Activated CD8-positive, alpha-beta memory T cell treated with anti-CD3 and anti-CD28 coated beads for 36 hours (primary cell): ENCODE measurements around the gene SERTAD4. TPM values are rescaled to one million over a fixed set of nuclear protein-coding genes. Genes with fewer than 3 reads are reported as not detected.

Experiments
- CTCF ChIA-PET: fragments of 350-600 bp; sonication (Branson Sonifier 250); formaldehyde crosslinking; loops from one replicate; lab custom pipeline; 2021; ENCODE audit warnings: antibody characterized with exemption; lab: Charles Lee
- POLR2A ChIA-PET: fragments of 350-600 bp; sonication (Branson Sonifier 250); formaldehyde crosslinking; loops from one replicate; lab custom pipeline; 2021; ENCODE audit warnings: antibody characterized with exemption; lab: Charles Lee
- total RNA-seq, 2 experiments: library from RNA; stranded (reverse); gene quantifications; one replicate each; pipeline ENCODE4 v1.2.3, GENCODE V29; 2021

The SERTAD4 gene
- total RNA-seq, 2 experiments from 2014 or later = not detected

DNA sequence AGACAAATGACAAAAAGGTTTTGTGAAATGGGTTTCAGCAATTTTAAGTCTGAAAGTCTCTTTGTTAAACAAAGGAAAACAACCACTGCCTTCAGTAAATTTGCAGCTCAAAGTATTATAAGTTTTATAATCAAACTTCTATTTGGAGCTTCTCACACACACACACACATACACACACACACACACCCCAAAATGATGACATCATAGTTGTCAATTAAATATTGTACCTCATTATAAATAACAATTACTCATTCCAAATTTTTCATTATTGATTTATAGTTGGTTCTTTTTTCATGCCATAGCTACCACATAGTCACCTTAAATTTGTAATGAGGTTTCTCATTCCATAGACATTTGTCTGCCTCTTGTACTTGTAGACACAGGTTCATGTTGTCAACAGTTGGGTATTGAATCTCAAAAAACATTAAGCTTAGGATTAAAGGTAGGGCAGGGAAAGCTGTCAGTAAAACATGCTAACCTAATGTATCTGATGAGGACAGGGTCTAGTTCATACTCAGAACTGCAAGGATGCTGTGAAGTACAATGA, 2.4 kb upstream of the SERTAD4 start:
- ChIA-PET POLR2A (no interaction called here), CTCF (no interaction called here)

DNA sequence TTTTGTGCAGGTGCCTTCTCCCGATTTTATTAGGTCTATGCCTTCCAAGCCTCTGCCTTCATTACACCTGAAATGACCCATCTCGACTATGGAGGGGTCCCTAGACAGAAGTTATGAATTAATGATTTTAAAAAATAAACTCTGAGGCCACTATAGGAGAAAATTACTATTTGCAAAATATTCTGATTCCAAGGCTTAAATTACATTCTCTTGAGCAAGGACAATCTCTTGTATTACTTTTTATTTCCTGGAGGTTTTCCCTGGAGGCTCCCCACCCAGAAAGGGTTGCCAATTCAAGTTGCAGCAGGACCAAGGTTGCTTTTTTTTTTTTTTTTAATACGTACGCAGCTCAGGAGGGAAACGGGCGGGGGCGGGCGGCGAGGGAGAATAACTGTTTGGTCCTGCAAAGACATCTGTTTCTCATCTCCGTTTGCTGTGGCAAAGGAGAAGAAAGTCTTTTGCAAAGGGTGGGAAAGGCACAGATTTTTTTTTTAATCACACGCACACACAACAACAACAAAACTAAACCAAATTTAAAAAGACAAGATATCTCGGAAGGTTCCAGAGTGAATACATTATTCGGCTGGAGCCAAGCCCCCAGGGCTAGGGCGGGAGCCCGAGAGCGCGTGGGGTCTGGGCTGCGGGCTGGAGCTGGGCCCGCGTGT, 618 bp upstream of the SERTAD4 start:
- POLR2A ChIA-PET = no interaction called here
- CTCF ChIA-PET = no interaction called here

DNA sequence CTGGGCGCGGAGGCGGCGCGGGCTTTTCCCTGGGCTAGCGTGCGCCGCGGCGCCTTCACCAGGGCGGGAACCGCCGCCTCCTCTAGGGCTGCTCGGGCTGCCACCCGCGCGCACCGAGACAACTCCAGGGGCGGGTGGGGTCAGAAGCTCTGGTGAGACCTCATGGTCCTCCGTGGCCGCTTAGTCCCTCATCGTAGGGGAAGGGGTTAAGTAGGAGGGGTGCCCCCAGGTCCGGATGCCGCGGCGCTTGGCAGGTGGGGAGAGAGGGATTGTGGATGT, 559 bp downstream of the SERTAD4 start:
- POLR2A ChIA-PET = no interaction called here
- CTCF ChIA-PET = no interaction called here

DNA sequence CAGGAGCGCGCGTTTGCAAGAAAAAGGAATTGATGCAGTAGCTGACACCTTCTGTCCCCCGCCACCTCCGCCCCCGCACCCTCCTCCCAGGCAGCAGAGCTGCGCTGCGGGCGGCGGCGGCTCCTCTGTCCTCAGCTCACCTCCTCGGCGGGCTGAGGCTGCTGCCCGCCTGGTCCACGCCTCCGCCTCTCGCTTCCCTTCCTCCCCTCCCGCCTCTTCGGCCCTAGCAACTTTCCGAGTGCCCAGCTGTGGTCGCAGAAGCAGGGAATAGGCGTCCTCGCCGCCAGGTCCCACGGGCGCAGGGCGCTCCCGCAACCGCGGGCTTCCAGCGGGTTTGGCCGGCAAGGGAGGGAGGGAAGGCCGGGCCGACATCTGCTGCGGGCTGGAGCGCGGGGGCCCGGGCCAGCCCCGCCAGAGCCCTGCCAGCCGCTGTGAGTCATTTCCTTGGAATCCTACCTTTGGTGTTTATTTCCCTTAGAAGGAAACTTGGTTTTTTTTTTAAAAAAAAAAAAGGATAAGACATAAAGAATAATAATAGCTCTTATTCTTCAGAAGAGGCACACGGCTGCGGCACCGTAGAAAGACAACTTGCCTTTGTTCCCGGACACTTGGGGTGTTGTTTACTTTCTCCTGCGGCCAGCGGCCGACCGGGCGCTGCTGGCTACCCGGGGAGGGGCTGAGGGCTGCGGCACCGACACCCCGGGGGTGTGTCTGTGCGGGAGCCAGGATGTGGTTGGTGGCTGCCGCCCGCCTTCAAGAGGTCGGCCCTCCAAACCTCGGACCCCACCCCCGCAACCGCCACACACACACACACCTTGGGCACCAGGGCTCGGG, 1.1 kb downstream of the SERTAD4 start:
- POLR2A ChIA-PET = no interaction called here

DNA sequence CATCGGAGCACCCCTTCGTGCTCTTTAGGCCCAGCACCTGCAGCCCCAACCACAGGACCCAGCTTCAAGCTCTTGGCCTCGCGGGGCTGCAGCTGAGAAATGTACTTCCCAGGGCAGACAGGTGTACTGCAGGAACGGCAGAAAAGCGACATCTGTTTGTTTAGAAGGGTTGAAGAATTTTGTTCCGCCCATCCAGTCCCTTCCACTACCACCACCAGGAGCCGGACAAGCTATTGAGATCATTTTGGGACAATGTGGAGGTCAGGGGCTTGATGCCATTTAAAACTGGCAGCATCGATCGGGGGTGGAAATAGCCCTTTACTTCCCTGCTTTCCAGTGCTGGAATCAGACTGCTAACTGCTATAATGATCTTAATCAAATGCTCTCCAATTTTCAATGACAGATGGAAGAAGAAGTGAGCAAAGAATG, 1.7 kb downstream of the SERTAD4 start:
- CTCF ChIA-PET = interaction anchor here (0.6 kb wide), 1 partner anchor 108 kb away, joined by 3 read pairs; no protein-coding TSS in a partner anchor
- POLR2A ChIA-PET = no interaction called here

More for the DNA sequence above, 1.1 kb downstream of the SERTAD4 start:
- CTCF ChIA-PET = interaction anchor here (0.6 kb wide), 1 partner anchor 109 kb away, joined by 3 read pairs; no protein-coding TSS in a partner anchor

DNA sequence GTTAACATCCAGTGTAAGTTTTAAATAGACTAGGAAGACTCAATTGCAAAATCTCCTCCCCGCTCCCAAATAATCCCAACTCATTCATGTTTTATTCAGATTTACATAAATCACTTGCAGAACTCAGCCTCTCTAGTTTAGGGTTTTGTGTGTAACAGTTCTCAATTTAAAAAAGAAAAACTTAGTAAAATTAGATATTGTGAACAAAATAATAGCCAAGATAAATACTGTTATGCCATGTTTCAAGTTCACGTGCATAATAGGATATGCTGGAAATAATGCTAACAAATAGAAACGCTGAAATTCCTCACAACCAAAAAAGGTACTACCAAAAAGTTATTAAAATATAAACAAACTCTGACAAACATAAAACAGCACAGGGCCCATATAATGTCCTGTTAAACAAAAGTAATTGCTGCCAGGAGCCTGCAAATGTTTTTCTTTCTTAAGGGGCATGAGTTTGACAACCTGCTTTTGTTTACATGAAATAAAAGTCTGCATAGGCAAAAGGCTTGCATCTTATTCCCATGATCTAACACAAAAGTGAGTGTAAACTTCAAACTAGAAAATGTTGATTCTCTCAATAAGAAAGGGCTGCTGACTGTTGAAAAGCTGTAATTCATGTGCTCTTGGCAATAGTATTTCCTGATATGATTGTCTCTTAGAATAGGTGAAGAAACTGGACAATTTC, 2.9 kb downstream of the SERTAD4 start:
- CTCF ChIA-PET = no interaction called here
- POLR2A ChIA-PET = no interaction called here

DNA sequence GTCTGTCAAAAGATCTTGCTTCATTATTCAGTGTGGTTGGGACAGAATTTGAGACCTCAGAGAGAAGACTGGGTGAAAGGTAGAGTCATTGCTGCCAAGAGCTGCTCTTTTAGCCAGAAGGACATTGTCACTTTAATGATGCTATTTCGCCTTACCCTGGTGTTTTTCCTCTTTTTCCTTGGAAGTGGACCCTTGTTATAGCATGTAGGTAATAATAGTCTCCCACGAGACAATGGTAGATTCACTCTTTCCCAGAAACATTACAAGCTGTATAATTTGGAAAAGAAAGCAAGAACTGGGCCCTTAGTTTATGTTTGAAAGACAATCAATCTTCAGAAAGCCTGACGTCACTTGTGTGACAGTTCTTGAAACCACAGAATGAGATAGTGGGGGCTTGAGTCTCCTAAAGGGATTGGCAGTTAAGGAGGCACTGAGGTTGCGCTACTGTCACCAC, 3.8 kb downstream of the SERTAD4 start:
- POLR2A ChIA-PET = no interaction called here
- CTCF ChIA-PET = interaction anchor here (0.6 kb wide), 1 partner anchor 1190 kb away, joined by 3 read pairs; no protein-coding TSS in a partner anchor

DNA sequence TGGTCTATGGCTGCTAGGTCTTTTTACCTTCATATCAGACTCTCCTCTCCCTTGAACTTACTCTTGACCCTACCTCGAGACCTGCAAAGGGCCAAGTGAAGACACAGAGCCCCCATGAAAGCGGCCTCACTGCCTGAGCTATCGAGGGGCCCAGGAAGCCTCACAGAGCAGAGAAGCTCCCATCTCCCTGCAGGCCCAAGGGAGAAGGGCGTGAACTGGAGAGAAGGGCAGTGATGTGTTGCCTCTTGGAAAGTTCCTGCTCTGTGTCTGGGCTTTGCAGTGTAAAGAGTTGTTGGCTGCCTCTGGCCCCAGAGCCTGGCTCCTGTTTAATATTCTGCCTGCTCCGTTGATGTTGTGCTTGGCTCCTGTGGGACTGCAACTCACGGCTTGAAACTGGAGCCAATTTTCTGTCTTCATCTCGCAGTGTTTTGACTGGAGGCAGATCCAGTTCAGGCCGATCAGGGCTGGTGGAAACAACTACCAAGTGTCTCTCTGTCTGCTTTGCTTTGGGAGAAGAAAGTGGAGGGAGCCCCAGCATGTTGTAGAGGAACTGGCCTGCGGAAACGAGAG, 4.3 kb downstream of the SERTAD4 start:
- POLR2A ChIA-PET = no interaction called here
- CTCF ChIA-PET = interaction anchor here (0.6 kb wide), 1 partner anchor 1191 kb away, joined by 3 read pairs; no protein-coding TSS in a partner anchor

DNA sequence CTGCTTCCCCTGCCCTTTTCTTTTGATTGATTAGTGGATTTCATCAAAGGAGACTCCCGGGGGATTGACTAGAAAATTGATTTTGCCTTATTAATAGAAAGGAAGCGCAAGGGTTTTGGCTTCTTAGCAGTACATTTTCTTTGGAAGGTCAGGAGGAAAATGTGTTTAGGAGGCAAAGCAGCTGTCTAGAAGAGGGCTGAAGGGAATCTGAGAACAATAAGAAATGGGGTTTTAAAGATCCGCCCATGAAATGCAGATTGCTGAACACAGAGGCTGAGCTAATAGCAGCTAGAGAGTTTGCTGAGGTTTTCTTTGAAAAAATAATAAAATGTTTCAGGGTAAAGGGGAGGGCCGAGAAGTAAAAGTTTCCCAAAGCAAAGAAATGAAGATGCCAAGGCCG, 4.9 kb downstream of the SERTAD4 start:
- CTCF ChIA-PET = interaction anchor here (0.5 kb wide), 1 partner anchor 39 kb away, joined by 8 read pairs; no protein-coding TSS in a partner anchor
- POLR2A ChIA-PET = no interaction called here

DNA sequence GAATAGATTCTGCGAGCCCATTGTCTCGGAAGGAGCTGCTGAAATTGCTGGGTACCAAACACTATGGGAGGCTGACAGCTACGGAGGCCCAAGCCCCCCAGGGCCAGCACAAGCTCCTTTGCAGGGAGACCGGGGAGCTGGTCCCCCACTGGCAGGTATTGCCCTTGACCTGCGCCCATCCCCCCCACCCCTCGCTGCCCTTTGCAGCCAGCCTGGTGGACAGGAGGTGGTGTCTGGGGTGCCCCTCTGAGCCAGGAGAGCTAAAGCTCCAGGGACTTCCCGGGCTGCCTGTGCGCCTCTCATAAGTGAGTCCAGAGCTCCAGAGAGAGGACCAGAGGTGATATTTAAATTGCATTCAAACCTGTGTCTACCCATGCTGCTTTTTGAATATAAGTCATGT, 5.4 kb downstream of the SERTAD4 start:
- CTCF ChIA-PET = interaction anchor here (0.5 kb wide), 1 partner anchor 40 kb away, joined by 8 read pairs; no protein-coding TSS in a partner anchor
- POLR2A ChIA-PET = no interaction called here

DNA sequence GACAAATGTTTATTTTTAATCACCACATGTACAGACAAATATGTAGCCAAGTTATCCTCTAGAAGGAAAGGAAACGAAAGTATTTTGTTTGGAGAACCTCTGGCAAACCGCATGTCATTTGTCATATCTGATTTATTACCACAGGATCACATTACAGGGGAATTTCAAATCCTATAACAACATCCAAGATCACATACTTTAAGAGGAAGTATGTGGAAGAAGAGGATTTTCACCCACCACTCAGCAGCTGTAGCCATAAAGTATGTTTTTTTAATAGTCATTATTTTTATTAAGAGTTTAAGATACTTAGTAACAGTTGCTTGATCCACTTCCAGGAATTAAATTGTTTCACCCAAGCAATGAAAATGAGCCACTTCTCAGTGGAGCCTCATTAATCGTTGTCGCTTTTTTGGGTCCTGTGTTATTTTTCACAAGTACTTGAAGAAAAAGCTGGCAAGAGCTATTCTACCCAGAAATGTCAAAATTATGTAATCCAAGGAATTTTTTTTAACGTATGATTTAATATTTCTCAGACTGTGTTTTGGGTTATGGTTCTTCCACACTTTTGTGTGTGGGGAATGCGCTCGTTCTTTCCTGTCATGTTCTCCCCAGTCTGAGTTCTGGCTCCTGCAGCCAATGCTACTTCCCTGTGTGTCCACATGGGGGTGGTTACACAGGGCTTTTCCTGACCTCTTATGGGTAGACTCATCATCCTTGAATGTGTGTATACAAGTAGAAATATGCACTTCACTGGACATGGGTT, 6.9 kb downstream of the SERTAD4 start:
- ChIA-PET CTCF (no interaction called here), POLR2A (no interaction called here)

DNA sequence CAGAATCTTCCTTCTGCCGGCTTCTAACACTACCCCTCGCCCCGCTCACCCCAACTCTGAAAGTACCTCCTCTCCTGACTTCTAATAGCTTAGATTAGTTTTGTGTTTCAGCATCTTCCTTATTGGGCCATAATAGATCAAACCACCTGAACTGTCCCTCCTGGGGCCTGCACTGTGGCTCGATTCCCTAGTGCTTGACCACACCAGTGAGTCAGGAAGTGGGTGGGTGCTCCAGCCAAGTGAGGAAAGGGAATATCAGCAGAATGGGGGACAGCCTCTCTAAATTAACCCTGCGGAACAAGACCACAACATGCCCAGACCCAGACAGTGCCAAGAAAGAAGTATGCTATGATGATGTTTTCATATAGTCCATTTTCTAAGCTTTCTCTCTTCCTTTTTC, 8.5 kb downstream of the SERTAD4 start:
- POLR2A ChIA-PET = no interaction called here

DNA sequence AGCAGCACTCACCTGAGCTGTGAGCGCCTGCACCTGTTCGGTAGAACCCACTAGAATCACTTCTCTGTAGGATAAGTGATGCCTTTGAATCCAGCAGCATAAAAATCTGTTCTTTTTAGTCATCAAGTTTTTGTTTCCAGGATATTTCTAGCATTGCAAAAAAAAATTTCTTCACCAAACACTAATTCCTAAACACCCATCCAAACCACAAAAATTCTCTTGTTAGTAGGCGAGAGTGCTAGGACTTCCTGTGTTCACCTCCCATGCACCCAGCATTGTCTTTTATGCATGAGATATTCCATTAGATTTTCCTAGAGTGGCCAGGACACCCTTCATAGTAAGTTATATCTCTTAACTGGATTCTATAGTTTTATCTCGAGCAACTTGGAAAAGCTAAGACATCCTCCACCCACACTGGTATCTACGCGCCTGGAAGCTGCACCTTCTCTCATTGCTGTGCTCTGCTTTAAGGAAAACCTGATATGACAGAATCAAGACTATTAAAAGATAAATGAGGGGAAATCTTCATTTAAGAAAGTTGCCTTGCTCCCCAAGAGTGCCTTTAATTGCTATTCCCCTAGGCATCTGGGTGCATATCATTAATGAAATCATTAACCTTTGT, 12.3 kb downstream of the SERTAD4 start:
- ChIA-PET CTCF (no interaction called here), POLR2A (no interaction called here)

More for the DNA sequence above, 8.5 kb downstream of the SERTAD4 start:
- CTCF ChIA-PET = interaction anchor here (0.6 kb wide), 1 partner anchor 93 kb away, joined by 3 read pairs; no protein-coding TSS in a partner anchor

DNA sequence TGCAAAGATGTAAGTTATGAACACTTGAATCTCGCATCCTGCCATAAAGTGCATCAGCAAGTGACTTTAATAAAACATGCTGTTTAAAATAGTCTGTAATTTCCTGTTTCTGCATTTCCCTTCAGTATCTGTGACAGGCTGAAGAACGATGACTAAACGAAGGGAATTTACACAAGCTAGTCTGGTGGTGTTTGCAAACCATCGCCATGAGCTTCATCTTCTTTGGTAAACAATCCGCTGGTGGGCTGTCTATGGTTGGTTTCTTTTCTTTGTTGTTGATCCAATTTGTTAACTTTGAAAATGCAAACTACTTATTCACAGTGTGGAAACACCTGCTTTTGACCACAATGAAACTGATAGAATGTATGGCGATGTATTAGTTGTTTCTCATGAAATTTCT, 13.9 kb downstream of the SERTAD4 start:
- POLR2A ChIA-PET = no interaction called here
- CTCF ChIA-PET = no interaction called here

DNA sequence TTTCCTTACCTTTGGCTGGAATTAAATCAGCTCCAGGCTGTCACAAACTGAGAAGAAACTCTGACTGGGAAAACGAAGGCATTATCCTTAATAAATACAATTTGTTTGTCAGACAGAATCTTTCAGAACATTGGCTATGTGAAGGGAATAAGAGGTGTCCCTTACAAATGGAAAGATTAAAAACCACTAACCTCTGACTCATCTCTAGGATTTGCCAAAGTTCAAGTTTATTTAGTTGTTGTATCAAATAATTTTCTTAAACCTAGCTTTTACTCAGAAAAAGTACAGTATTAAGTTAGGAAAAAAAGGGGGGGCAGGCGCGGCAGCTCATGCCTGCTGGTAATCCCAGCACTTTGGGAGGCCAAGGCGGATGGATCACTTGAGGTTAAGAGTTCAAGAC, 15.7 kb downstream of the SERTAD4 start:
- ChIA-PET CTCF (interaction anchor here (0.7 to 1.7 kb wide), 3 partner anchors 22 to 1195 kb away, joined by 3 read pairs; no protein-coding TSS in a partner anchor), POLR2A (no interaction called here)

DNA sequence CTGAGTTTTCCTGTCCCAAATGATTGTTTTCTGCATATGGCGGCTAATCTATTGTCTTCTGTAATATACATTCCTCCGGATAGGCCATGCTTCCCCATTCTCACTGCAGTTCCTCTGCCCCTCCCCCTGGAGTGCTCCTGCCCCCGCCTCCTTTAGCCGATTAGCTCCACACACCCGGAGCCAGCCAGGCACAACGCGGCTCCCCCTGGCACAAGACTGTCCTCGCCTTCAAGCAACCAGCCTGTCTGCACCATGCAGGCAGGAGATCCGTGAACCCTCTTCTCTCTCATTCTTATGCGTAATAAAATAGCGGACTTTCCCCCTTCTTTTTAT, 18.0 kb downstream of the SERTAD4 start:
- CTCF ChIA-PET = interaction anchor here (0.6 kb wide), 1 partner anchor 1280 kb away, joined by 5 read pairs; no protein-coding TSS in a partner anchor
- POLR2A ChIA-PET = no interaction called here

DNA sequence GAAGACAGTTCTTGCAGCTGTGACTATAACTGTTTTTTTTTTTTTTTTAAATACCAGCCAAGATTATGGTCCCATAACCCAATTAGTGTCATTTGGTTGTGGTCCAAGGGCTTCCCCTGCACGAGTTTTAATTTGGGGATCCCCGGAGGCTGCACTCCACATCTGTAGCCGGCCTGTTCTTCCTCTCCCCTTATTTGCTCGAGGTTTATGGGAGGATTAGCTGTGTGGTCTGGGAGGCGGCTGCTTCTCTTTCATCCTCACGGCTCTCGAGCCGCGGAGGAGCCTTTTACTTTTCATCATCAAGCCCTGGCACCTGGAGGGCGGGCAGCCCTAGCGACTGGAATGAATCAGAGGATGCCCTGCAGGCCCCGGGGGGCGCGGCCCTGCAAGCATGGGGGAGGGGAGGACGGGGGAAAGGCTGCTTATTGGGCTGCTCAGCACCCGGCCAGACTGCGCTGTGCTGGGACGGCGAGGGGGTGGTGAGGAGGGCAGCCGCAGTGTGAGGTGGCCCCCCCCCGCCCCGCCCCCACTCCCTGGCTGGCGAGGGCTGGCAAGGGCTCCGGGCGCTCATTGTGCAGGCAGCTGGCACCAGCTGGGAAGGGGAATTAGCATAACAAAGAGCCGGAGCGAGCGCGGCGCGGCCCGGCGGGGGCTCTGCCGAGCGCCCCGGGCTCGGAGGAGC, 18.5 kb downstream of the SERTAD4 start:
- POLR2A ChIA-PET = no interaction called here

More for the DNA sequence above, 18.5 kb downstream of the SERTAD4 start:
- CTCF ChIA-PET = interaction anchor here (0.6 kb wide), 1 partner anchor 1279 kb away, joined by 5 read pairs; no protein-coding TSS in a partner anchor
